HG03378 (cell line): ENCODE results near the gene C11orf71.

Experiments used
- ATAC-seq: cut with Tn5 transposase; IDR thresholded peaks from one replicate; pipeline ENCODE4 v1.9.1; 2021; ENCODE audit warnings: mild to moderate bottlenecking, moderate library complexity; ENCODE audit not compliant: unreplicated experiment

Gene C11orf71

DNA sequence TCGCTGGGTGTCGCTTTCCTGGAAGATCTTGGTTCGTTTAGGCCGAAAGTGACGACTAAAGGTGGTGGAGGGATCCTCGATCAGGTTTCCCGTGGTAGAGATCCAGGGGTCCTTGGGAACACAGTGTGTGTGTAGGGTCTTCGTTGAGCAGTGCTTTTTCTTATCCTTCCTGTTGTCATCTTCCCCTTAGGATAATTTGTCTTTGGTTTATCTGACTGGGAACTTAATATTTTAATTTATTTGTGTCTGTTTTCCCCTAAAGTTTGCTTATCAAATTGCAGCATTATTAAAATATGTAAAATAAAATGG is 558 bp upstream of the C11orf71 start:
- ATAC-seq: no peak

DNA sequence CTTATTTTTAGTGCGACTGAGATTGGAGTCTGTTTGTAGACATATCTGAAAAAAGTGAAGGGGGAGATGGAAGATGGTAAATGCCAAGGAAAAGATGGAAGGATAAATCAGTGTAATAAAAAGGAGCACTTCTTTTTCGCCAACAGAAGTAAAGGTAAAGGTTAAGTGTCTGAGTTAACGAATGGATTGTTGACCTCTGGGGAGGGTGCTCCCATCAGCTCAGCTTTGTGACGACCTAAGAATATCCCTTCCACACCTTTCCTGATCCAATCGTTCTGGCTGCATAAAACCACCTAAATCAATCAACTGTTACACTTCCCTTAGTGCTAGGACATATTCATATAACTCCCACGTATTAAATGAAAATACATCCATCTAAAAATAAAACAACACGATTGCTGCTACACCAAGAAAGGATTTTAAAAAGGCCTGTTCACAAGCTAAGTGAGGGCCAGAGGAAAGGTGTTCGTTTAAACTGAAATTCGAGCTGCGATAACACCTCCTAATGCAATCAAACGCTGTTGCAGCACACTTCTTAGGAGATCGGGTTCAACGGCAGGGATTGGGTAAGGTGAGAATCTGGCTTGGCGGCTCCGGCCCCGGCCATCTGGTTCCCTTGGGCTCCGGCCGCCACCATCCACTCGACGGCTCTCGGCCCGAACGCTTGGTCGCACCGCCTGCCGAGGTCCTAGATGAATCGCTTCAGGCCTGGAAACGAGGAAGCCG is 658 bp downstream of the C11orf71 start:
- peak; percentile 13 for ATAC-seq

GRCh38 chr11:114398303-114398920 is 1.9 kb downstream of the C11orf71 start:
- ATAC-seq: no peak

DNA sequence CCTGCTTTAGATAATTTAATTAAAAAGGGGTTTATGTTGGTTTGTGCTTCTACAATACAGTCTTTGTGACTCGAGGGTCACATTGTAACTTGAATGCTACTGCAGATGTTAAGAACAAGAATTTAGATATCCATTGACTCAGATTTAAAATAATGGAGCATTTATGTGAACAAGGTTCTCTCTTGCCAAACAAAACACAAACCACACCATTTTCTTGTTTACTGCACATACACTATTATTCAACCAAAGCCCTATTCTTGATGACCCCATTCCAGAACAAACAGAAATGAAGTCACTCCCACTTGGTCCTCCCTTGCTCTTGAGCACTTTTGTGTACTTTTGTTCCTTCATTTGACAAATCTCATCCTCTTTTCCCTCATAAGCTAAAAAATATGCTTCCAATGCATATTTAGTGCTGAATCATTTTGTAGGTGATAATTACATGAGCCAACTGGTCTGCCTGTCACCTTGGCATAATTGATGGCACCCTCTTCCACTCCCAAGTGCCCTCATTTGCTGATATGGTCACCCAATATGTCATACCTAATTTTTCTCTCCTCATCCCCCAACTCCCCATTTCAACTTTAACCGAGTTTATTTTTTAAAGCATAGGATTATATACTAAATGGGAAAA is 2.8 kb downstream of the C11orf71 start:
- no peak for ATAC-seq

- ATAC-seq: no peak
Measured at GRCh38 chr11:114396916-114397315, 3.4 kb downstream of the C11orf71 start.

DNA sequence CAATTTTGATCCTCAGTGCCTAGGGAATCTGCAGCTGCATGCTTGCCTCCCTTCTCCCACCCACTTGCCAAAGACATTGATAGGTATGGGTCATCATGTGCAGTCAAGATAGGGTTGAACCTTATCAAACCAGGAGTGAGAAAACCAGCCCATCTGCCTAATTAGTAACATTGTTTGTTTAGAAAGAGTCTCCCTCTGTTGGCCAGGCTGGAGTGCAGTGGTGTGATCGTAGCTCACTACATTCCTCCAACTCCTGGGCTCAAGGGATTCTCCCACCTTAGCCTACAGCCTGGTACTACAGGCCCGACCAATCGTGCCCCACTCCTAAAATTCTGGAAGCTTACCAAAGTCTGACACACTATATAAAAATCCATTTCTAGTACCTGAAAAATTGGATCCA is 4.6 kb downstream of the C11orf71 start:
- ATAC-seq: no peak

DNA sequence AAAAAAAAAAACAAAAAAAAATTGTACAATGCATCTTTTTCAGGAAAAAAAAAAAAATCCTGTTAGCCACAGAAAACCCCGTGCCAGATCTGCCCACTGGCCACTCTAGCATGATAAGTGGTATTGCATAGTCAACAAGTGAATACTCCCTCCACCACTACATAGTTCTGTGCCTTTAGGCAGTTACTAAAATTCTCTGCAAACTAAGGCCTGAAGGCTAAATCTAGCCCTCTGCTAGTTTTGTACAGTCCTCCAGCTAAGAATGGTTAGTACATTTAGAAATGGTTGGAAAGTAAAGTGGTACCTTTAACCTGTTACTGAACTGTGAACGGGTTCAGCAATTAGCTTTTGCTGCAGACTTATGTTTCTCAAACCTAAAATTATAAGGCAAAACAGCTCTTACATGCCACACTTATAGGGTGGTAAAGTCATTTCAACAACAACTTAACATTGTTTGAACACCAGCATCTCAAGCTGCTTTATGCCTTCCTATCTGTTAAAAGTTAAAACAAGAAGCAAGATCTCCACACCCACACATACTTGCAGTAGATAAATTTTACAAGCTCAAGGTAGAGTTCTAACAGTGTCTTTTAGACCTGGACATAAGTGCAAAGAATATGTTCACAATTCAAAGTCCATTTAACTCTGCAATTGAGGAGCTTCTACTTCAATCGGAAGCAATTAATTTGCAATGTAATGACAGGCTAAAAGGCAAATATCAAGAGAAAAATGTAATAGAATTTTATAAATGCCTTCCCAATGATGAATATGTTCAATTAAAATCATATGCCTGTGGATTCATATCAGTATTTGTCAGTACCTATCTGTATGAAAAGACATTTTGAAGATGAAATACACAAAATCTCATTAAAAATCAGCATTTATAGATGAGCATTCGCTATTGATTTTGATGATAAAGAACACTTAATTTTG is 7.3 kb downstream of the C11orf71 start:
- no peak for ATAC-seq

GRCh38 chr11:114386545-114386944 is 13.8 kb downstream of the C11orf71 start:
- ATAC-seq: no peak

GRCh38 chr11:114386131-114386530 is 14.2 kb downstream of the C11orf71 start:
- ATAC-seq: no peak

GRCh38 chr11:114384487-114384886 is 15.8 kb downstream of the C11orf71 start:
- ATAC-seq: no peak

DNA sequence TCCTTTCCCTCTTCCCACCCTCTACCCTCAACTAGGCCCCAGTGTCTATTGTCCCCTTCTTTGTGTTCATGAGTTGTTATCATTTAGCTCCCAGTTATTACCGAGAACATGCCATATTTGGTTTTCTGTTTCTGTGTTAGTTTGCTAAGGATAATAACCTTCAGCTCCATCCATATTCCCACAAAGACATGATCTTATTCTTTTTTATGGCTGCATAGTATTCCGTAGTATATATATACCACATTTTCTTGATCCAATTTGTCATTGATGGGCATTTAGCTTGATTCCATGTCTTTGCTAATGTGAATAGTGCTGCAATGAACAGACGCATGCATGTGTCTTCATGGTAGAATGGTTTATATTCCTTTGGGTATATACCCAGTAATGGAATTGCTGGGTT is 17.8 kb downstream of the C11orf71 start:
- no peak for ATAC-seq

GRCh38 chr11:114379394-114380069 is 20.8 kb downstream of the C11orf71 start:
- no peak for ATAC-seq

- ATAC-seq: no peak
Measured at GRCh38 chr11:114377612-114378267, 22.6 kb downstream of the C11orf71 start.

DNA sequence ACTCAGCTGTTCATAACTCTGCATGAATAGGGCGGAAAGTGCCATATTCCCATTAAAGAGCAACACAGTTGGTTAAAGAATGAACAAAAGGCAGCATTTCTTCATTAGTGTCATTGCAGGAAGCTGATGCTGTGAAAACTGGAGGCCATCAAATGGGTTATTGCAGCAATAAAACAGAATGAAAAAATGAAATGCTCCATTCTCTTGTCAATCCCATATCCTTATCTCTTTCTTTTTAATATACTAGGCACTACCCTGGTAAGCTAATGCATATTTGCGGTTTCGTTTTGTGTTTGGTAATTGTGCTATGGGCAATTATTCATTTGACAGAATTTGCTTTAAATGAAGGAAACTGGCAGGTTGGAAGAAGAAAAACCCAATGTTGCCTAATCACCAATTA is 25.3 kb downstream of the C11orf71 start:
- no peak for ATAC-seq

GRCh38 chr11:114368918-114369680 is 31.2 kb downstream of the C11orf71 start:
- no peak for ATAC-seq

- ATAC-seq: no peak
Measured at GRCh38 chr11:114367244-114367957, 32.9 kb downstream of the C11orf71 start.

GRCh38 chr11:114366331-114367243 is 33.7 kb downstream of the C11orf71 start:
- no peak for ATAC-seq

DNA sequence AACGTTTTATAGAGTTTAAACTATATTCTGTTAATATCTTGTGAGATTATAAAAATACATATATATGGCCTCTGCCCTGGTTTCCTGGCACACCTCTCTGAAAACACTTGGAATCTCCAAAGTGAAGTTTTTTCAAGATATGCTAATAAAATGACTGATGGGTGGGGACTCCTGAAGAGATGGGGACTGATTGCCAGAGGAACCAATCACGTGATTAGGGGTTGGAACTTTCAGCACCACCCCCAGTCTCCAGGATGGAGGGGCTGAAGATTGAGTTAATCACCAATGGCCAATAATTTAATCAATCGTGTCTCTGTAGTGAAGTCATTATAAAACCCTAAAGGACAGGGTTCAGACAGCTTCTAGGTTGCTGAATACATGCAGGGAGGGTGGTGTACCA is 37.4 kb downstream of the C11orf71 start:
- no peak for ATAC-seq
